Hematopoietic multipotent progenitor cell treated with erythropoietin and hydrocortisone succinate and interleukin-3 and kit ligand, for 6 days (in vitro differentiated cells): ENCODE measurements around the gene DCAKD.

Source experiments
- DNase-seq: peaks from one replicate; pipeline ENCODE4 v3.0.0-alpha.2; 2015

The DCAKD gene

DNA sequence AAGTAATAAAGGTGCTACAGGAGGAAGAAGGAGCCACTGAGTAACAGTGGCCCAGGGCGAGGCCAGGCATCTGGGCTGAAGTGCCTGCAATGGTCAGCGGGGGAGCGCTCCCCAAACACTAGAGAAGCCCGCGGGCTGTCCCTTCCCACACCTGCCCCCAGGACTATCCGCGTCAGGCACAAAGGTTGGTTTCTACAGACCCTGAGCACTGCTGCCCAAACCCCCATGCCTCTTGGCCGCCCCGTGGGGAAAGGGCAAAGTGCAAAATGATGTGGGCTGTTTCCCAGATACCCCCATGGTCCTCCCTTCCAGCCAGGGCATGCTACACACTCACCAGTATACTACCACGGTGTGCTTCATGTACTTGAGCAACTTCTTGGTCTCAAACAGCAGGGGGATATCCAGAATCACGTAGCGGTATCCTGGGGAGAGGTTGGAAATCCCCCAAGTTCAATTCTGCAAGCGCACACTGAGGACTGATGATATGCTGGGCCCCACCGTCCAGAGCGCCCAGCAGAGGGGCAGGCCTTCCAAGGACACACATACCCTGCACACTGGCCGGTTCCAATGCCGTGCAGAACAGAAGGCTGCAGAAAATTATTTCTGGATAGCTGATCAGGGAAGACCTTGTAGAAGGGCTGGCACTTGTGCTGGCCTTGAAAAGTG, 21.5 kb downstream of the DCAKD start:
- no peak for DNase-seq

DNA sequence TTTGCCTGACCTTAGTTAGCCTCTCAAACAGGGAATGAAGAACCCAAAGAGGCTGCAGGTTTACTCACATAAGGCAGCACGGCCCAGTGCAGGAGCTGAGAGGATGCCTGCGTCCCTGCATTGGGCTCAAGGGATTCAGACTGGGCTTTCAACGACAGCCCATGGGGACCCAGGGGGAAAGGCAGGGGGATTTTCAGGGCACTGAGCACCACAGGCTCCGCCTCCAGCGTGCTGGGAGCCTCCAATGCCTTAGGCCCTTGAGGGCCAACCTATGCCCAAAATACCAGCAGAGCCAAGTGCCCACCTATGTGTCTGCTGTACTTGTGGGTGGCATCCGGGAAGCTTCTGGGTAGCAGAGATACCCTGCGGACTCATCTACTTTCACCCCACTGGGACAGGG, 22.3 kb downstream of the DCAKD start:
- no peak for DNase-seq

DNA sequence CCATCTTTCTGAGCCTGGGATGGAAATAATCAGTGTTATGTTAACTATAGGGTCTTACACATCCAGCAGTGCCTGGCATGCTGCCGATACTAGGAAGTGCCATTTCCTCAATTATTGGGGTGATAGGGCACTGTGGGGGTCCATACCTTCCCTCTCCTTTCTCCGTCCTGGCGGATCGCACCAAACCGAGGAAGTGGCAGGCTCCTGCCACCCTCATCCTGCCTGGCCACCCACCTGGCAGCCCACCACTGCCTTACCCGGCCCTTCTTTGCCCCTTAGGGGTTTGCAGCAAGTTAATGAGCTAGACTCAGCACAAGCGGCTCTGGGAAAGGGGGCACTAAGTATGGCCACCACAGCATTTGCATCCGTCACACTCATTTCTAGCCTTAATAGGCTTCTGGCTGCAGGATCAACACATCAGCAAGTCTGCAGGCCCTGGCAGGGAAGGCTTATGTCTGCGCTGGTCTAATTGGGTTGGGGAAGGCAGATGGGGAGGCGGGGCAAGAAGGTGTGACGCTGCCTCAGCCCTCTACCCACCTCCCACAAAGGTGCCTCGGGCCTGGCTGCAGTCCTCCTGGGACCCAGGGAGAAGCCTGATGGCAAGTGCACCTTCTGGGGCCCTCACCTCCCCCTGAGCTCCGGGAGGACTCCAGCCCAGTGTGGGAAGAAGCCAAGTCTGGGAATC, 28.6 kb downstream of the DCAKD start:
- no peak for DNase-seq

DNA sequence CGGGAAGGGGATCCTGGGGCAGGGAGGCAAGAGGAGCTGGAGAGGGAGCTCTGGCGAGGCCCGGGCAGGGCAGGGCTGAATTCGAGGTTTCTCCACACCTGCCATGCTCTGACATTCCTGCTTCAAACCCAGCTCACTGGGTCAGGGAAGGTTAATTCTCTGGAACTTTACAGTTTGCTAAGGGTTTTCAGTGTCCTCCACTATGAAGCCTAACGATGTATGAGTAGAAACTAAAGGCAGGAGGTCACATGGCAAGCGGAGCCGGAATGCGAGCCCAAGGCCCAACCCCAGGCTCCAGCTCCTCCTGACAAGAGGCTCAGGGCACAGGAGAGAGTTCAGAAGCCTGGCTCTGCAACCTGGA, 29.2 kb downstream of the DCAKD start:
- DNase-seq = no peak

DNA sequence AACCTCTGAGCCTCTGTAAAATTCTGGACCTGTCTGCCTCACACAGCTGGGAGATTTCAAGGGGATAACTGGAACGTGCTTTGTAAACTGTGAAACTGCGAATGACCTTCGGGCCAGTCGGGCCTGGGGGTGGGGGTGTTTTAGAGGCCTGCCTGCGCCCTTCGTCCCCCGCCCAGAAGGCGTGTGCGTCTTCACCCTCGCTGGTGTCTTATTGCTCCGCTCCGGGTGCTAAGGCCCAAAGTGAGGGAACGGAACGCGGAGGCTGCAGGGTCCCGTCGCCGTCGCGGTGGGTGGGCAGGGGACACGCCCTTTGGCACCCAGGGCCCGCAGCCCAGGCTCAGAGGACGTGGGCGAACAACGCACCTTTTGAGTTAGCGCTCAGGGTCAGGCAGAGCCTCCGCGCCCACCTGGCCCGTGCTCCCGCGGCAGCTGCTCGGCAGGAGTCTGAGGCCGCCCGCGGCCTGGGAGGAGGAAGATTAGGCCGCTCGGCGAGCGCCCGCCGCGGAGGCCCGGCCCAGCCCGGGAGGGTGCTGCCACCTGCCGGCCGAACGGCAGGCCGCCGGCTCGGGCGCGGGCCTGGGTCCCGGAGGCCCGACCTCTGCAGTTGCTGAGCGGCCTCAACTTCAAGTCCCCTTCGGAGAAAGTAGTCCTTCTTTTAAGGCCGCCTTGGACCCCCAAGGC, 29.7 kb downstream of the DCAKD start:
- DNase-seq = peak; percentile 85

DNA sequence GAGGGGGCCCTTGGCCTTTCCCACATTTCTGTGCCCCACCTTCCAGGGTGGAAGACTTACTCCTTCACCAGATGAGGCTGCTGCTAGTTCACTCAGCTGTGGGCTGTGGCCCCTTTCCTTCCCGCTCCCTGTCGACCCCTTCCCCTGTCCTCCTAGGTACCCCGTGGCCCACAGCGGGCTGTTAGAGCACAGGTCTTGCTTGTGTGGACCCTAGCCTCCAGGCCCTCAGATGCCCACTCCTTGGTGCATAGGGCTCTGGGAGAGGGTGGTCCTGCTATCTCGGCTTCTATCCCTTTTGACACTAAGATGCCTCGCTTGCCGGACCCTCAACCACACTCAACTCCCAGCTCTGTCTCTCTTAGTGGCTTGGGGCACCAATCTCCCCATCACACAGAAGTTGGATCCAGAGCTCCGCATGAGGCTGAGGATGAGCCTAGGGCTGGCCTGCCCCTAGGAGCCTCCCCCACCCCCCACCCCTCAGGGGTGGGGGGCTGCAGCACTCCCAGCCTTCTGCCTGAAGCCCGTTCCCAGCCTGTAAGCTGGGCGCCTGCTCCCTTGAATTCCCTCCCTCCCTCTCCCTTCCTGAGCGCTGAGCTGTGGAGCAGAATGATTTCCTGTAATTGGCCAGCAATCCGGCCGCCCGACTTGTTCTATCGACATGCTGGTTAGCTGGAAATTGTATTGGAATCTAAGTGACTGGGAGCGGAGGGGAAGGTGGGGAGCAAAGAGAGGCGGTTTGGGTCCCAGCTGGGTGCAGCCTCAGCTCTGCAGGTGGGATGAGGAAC, 30.9 kb downstream of the DCAKD start:
- DNase-seq = no peak

DNA sequence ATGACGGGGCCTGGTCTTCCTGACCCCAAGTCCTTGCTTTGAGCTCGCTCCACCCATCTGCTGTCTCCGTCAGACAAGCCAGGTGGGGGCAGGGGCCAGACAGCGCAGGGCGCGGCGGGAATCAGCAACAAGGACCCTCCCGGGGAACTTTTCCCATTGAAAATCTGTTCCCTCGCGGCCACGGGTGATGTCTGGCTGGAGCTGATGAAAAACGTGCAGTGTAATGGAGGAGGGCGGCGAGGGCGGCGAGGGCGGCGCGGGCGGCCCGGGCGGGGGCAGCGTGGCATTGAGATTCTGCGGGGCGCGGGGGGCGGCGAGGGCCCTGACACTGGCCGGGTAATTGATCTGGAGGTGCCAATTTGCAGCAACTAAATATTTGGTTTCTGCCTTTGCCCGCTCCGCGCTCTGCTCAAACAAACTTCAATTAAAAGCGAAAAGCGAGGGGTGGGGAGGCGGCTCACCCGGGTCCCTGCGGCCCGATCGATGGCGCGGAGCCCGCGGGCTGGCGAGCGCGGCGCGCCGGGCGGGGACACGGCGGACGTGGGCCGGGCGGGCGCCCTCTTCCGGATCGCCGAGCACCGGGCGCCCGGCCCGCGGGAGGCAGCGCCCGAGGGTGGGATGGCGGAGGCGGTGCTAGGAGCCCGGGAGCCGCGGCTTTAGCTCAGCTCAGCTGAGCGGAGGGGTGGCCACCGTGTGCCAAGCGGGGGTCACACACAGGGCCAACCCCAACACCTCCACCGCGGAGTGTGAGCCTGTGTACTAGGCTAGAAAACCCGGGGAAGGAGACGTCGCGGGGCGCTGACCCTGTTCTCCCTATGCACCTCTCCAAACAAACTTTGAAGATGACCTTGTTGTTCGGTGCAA, 32.4 kb downstream of the DCAKD start:
- peak; percentile 66 for DNase-seq

DNA sequence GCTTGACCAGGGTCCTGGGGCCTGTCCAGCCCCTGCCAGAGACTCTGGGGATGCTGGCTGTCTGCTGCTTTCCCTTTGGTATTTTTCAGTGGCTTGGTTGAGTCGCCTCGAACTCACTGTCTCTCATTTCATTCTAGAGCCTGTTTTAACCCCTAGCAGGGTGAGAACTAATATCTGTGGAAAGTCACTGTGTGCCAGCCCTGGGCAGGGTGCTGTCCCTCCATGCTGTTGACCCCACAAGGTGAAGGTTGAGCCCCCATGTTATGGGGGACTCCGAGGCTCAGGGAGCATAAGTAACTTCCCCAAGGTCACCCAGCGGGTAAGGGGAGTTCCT, 33.0 kb downstream of the DCAKD start:
- DNase-seq = no peak

DNA sequence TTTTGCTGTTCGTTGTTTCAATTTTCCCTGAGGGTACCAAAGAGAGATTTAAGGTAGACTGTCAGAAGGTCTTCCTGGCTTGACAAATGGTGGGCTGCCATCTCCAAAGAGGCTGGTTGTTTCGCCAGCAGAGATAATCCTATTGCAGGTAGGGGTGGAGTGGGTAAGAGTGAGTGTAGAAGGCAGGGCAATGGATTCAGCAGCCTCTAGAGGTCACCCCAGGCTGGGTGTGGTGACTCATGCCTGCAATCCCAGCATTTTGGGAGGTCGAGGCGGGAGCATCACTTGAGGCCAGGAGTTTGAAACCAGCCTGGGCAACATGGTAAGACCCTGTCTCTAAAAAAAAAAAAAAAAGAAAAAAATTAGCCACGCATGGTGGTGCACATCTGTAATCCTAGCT, 34.6 kb downstream of the DCAKD start:
- DNase-seq = peak; percentile 35

DNA sequence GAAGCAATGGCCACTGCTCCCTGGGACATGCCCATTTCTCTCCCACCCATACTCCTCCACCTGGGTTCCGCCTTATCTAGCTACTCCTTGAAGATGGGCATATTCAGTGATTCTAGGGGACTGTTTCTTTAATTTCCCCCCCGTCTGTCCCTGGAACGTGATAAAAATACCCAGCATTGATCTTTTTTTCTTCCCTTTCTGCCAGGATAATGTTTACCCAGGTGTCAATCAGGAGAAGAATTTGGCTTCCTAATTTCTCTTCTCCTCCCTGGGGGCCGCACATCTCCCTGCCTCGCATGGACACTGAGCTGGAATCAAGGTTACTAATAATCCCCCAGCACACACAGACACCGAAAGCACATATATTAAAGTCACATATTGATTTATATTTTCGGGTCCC, 35.2 kb downstream of the DCAKD start:
- DNase-seq = no peak

DNA sequence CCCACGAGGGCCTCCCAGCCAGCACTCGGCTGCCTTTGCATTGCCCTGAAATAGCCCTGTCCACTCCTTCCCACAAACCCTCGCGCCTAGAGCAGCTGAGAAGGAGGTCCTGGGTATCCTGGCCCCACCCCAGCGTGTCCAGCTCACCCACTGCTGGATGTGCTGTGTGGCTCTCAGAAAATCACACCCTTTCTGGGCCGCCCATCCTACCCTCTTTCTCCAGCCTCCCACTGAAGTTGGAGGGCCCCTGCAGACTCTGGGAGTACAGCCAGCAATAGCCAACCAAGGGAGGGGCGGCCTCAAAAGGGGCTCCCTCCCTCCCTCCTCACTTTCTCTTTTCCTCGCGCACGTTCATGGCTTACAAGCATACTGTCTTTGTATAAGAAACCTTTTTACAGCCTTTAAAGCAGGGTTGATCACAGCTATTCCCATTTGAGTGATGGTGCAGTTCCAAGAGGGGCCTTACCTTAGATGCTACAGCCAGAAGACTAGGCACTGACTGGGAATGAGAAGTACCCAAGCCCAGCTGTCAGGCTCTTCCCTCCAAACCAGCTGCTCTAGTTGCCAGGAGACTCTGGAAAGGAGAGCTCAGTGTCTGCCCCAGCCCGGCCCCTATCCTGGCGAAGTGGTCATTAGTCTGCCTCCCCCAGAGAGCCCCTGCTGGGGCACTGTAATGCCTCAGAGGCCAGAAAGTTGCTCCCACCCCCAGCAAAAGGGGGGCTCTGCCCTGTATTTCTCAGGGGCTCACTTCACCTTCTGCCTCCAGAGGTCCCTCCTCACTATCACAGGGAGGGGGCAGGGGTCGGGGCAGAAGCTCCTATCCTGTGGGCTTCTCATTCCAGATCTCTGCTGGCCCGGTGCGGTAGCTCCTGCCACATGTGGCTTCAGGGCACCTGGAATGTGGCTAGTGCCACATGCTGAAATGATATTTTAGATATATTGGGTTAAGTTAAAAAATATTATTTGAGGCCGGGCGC, 38.1 kb downstream of the DCAKD start:
- DNase-seq = no peak

DNA sequence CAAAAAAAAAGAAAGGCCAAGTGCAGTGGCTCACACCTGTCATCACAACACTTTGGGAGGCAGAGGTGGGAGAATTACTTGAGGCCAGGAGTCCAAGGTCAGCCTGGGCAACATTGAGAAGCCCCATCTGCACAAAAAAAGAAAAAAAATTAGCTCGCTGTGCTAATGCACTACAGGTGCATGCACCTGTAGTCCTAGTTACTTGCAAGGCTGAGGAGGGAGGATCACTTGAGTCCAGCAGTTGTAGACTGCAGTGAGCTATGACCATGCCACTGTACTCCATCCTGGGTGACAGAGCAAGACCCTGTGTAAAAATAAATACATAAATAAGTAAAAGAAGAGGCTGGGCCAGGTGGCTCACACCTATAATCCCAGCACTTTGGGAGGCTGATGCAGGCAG, 39.7 kb downstream of the DCAKD start:
- no peak for DNase-seq

DNA sequence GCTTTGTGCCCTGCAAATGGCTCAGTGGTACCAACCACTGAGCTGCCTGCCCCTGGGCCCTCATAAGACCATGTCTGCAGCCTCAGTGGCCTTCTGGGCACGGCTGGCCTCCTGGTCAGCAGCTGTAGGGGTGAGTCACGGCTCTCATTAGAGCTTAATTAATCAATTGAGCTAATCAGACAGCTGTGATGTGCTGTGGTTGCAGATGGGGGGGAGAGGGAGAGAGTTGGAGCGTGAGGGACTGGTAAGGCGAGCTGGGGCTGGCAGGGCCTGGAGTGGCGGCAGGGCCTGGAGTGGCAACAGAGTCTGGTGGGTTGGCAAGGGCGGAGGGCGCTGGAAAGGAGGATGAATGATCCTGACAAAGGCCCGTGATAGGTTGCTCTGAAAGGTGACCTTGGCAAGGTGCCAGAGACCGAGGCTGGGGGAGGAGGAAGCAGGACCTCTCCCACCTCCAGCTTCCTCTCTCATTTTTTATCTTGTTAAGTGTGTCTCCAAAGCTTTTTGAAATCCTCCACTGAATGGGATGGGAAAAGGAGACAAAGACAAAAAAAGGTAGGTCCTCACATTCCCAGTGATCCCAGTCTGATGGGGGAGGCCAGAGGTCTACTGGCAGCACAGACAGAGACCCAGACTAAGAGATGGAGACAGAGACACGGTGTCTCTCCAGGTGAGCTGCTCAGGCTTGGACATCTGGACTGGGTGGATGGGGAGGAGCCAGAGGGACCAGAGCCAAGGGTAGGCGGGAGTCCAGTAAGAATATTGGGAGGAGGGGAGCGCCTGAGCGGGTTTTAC, 41.6 kb downstream of the DCAKD start:
- DNase-seq = no peak

DNA sequence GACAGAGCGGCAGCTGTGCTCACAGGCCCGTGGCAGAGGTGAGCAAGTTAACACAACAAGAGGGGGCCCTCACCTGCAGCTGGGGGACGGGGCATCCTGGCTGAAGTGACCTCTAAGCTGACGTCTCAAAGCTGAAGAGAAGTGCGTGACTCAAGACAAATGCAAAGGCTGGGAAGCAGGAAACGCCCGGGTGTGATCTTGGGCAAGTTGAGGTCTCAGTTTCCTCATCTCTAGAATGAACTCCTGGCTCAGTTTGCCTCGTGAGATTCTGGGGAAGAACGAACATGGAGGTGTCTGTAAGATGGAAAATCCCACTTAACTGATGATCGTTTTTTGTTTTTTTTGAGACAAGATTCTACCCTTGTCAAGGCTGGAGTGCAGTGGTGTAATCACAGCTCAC, 43.2 kb downstream of the DCAKD start:
- no peak for DNase-seq

DNA sequence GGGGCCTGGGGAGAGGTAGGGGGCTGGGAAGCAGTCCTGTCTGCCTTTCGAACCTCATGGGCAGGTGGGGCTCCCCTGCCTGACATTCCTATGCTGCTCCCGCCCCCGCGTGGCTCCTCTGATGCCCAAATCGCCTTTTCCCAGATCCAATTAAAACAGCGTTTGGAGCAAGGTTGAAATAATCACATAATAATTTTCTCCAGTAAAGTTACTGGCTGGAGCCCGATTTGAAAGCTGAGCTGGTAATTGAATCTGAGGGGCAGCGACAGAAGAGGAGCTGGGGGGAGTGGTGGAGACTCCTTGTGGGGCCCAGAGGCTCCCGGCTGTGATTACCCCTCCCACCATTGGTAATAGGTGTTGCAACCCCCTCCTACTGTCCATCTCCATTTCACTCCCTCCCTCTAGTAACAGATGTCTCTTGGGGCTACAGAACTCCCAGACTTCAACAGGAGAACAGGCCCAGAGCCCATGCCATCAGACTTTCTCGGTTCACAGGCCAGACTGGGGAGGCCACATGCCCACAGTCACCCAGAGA, 44.4 kb downstream of the DCAKD start:
- DNase-seq = no peak

DNA sequence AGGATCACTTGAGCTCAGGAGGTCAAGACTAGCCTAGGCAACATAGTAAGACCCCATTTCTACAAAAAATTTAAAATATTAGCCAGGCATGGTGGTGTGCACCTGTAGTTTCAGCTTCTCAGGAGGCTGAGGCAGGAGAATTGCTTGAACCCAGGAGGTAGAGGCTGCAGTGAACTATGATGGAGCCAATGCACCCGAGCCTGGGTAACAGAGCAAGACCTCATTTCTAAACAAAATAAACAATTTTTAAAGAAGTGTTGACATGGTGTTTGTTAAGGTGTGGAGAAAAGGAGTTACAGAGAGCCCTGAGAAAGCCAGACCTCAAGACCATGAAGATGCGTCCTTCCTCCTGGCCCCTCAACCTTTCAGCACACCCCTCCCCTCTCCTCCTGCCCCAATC, 45.7 kb downstream of the DCAKD start:
- DNase-seq = no peak

DNA sequence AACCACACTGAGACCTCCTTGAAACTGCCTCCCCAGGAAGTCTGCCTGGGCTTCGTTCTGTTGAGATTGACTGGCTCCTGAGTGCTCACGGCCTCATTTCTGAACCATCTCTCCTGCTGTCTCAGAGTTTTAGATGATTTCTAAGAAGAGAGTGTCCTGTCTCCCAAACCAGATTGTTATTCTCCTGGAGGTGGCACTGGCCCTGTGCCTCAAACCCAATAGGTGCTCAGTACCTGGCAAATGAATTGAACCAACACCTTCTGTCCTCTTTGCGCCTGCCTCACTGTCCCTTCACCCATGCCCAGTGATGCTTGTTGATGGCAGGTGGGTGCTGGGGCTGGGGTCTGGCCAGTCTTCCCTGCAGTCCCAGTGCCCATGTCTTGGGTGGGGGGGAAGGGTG, 47.0 kb downstream of the DCAKD start:
- no peak for DNase-seq

DNA sequence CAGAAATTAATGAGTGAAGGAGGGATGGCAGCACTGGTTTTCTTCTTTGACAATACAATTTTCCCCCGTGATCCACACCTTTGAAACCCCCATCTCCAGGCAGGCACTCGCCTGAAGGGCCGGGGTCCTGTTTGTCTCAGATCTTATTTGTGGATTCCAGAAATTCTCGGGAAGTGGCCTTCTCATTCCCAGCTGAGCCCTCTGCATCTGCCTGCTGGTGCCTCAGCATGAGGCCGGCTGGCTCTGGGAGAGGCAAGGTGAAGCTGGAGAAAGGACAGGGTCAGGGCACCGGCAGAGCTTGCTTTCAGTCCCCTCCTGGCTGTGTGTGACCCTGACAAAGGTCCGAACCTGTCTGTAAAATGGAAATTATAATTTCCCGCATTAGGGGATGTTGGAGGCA, 47.6 kb downstream of the DCAKD start:
- no peak for DNase-seq

DNA sequence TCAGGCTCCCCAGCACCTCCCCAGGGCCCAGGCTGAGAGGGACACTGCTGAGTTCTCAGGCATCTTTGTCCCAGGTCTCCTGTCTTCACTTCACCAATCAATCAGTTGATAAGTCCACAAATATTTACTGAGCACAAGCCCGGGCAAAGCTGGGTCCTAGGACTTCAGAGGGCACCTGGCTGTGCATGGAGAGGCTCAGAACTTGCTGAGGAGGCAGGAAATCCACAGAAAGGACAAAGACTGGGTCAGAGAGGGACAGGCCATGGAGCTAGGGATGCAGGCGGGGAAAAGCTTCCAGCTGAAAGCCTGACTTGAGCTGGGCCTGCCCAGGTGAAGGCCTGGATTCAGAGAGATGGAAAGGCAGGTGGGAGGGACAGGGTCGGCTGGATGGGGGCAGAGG, 50.1 kb downstream of the DCAKD start:
- no peak for DNase-seq

DNA sequence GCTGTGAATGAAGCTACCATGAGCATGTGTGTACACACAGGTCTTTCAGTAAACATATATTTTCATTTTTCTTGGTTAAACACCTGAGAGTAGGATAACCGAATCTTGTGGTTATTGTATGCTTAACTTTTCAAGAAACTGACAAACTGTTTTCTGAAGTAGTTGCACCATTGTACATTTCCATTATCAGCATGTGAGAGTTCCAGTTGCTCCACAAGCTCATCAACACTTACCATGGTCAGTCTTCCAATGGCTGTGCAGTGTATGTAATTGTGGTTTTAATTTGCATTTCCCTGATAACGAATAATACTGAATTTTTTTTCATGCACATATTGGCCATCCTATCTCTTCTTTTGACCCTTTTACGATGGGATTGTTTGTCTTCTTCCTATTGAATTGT, 52.0 kb downstream of the DCAKD start:
- DNase-seq = no peak
